Kidney (tissue), 14 donors: ENCODE measurements around the gene COIL. TPM values are rescaled to one million over a fixed set of nuclear protein-coding genes. Genes with fewer than 3 reads are reported as not detected.
"Not testable (repeated sequence)": the region's sequence is repeated elsewhere in the genome, so short reads cannot be mapped to it uniquely, and the experiment has no call there.

Experiments used
- DNase-seq, 5 donors: peaks; one replicate each; pipeline ENCODE4 v3.0.0-alpha.2; 2013 to 2020
- FAIRE-seq: peaks from 2 replicates; lab custom pipeline; 2012; peaks lifted over from hg19 to GRCh38; lab: Jason Lieb, UNC
- H3K27ac ChIP-seq, 2 donors: one replicate each; pipeline ENCODE4 v1.7.0; 2013; ENCODE audit warnings: low read depth in 2 of 2, low read length in 2 of 2, inconsistent platforms in 1 of 2
- H3K27me3 ChIP-seq: one replicate; pipeline ENCODE4 v1.7.1; 2013; ENCODE audit warnings: low read length, inconsistent platforms; ENCODE audit not compliant: control insufficient read depth, insufficient read depth
- H3K36me3 ChIP-seq, 3 donors: one replicate each; pipeline versions ENCODE4 v1.7.0 to v1.7.1; 2013; ENCODE audit warnings: low read length in 3 of 3, control low read depth in 1 of 3, inconsistent platforms in 1 of 3; ENCODE audit not compliant: insufficient read depth in 3 of 3, control insufficient read depth in 2 of 3
- H3K4me1 ChIP-seq, 3 donors: one replicate each; pipeline versions ENCODE4 v1.7.0 to v1.7.1; 2013; ENCODE audit warnings: low read length in 3 of 3, inconsistent platforms in 1 of 3, low read depth in 1 of 3; ENCODE audit not compliant: control insufficient read depth in 2 of 3, insufficient read depth in 2 of 3
- H3K4me3 ChIP-seq, 3 donors: one replicate each; pipeline versions ENCODE4 v1.7.0 to v1.8.1; 2013; ENCODE audit warnings: low read length in 3 of 3, control low read depth in 1 of 3, inconsistent platforms in 1 of 3
- H3K9ac ChIP-seq, 3 donors: one replicate each; pipeline versions ENCODE4 v1.7.0 to v1.7.1; 2013; ENCODE audit warnings: low read length in 3 of 3, control low read depth in 1 of 3, inconsistent platforms in 1 of 3
- H3K9me3 ChIP-seq, 3 donors: one replicate each; pipeline versions ENCODE4 v1.7.0 to v1.7.1; 2013; ENCODE audit warnings: low read length in 3 of 3, control low read depth in 1 of 3, inconsistent platforms in 1 of 3; ENCODE audit not compliant: control insufficient read depth in 2 of 3, insufficient read depth in 1 of 3
- CTCF ChIP-seq: IDR thresholded peaks from 3 replicates; pipeline ENCODE4 v1.5.1; 2012; ENCODE audit warnings: mild to moderate bottlenecking, moderate library complexity, borderline replicate concordance; ENCODE audit not compliant: insufficient read depth; ENCODE audit errors: extremely low read depth
- intact Hi-C: fragments of 100-400 bp; cut with DNase I; formaldehyde crosslinking; loops from one replicate; pipeline ENCODE4 v1.11.1; 2022
- polyA plus RNA-seq: library from polyadenylated mRNA; stranded (reverse); fragments of 350-450 nt; fragmentation: Illumina TruSeq; extraction: RNeasy Lipid Tissue Mini Kit (QIAGEN cat#74804); gene quantifications from one replicate; pipeline ENCODE4 v1.2.3, GENCODE V29; 2014; ENCODE audit warnings: low read depth, low replicate concordance; ENCODE audit not compliant: insufficient read depth
- total RNA-seq: library from RNA; stranded (reverse); fragmentation: NEBNext Ultra II Directional; extraction: Animal tissue kit (Norgen Biotek cat#: 25700); gene quantifications from one replicate; pipeline ENCODE4 v1.2.1, GENCODE V29; 2021
- donor health status: control.
- donor health status: control.
- donor health status: control.
- donor health status: control.
- donor health status: control.
- donor health status: DM: yes; HTN: yes; CAD: no.
- donor health status: Normal renal cell carcinoma (clear cell type).

The COIL gene
- total and polyA plus RNA-seq, 2 donors from 2014 or later: 8.6 to 14.2 TPM

- Histone ChIP-seq H3K27me3 (no peaks in the 10 kb centered on the region), H3K9ac (no peak overlapping the region), H3K36me3 (peaks cover 4 to 24% (median 20%) of the 10 kb centered on the region in 3 donors), H3K27ac (no peak overlapping the region), H3K4me1 (peaks cover 0 to 2% (median 0%) of the 10 kb centered on the region in 3 donors), H3K9me3 (no peaks in the 10 kb centered on the region), H3K4me3 (no peak overlapping the region)
- intact Hi-C loops: loop anchor here (10.0 kb wide), 1 partner anchor 121 kb away; no protein-coding TSS in a partner anchor
- TF ChIP-seq CTCF: no peak
- FAIRE-seq (no peak), DNase-seq (no peak)
These were observed 14.8 kb downstream of the COIL start for GRCh38 chr17:56945938-56946505.

- Histone ChIP-seq H3K27me3 (no peaks in the 10 kb centered on the region), H3K4me1 (no peaks in the 10 kb centered on the region), H3K27ac (no peak overlapping the region), H3K4me3 (no peak overlapping the region), H3K36me3 (peaks cover 3 to 18% (median 13%) of the 10 kb centered on the region in 3 donors), H3K9me3 (no peaks in the 10 kb centered on the region), H3K9ac (no peak overlapping the region)
- intact Hi-C loops: loop anchor here (10.0 kb wide), 1 partner anchor 119 kb away; no protein-coding TSS in a partner anchor
- DNase-seq: no peak
- TF ChIP-seq CTCF: no peak
- FAIRE-seq: no peak
These were observed 17.2 kb downstream of the COIL start for GRCh38 chr17:56943505-56944125.

GRCh38 chr17:56939869-56940484 lies 20.9 kb downstream of the COIL start:
- Histone ChIP-seq H3K27ac (no peak overlapping the region), H3K4me3 (no peak overlapping the region), H3K27me3 (no peaks in the 10 kb centered on the region), H3K9ac (no peak overlapping the region), H3K9me3 (no peaks in the 10 kb centered on the region), H3K4me1 (no peaks in the 10 kb centered on the region), H3K36me3 (peaks cover 7 to 25% (median 17%) of the 10 kb centered on the region in 3 donors)
- intact Hi-C loops: loop anchor here (10.0 kb wide), 1 partner anchor 115 kb away; no protein-coding TSS in a partner anchor
- DNase-seq (peak in 2 of 5 donors; percentile 77 to 80), FAIRE-seq (no peak)
- TF ChIP-seq CTCF: peak; percentile 62

GRCh38 chr17:56938206-56938605 lies 22.6 kb downstream of the COIL start:
- H3K27me3 ChIP-seq, intact Hi-C loops, H3K9ac ChIP-seq, H3K4me1 ChIP-seq, DNase-seq, H3K27ac ChIP-seq, H3K9me3 ChIP-seq, FAIRE-seq, H3K4me3 ChIP-seq: not testable (repeated sequence)
- H3K36me3 ChIP-seq: peaks cover 11 to 18% (median 13%) of the 10 kb centered on the region in 3 donors
